Caco-2 (cell line): Measurements from ENCODE around the gene DNAJA3. TPM values are rescaled to one million over a fixed set of nuclear protein-coding genes. Genes with fewer than 3 reads are reported as not detected.

Source experiments
- BruUV-seq: library from RNA; stranded (reverse); fragments of 400-500 nt; replicated peaks from 2 replicates; lab custom pipeline; 2021; lab: Mats Ljungman, UMichigan
- CTCF ChIA-PET: fragments of 300-600 bp; sonication (Branson Sonifier 250); formaldehyde crosslinking; loops from one replicate; lab custom pipeline; 2022; ENCODE audit warnings: antibody characterized with exemption; lab: Charles Lee
- POLR2A ChIA-PET: fragments of 300-600 bp; sonication (Branson Sonifier 250); formaldehyde crosslinking; loops from one replicate; lab custom pipeline; 2022; ENCODE audit warnings: antibody characterized with exemption; lab: Charles Lee
- DNase-seq, 2 experiments: peaks; one replicate each; pipeline versions ENCODE4 v3.0.0 to v3.0.0-alpha.2; 2020 to 2022
- H3K27me3 ChIP-seq: replicated peaks from 2 replicates; pipeline ENCODE4 v1.6.0; 2011; ENCODE audit warnings: low read length; ENCODE audit not compliant: control insufficient read depth, insufficient read depth
- H3K36me3 ChIP-seq: 2 replicates; pipeline ENCODE4 v1.5.1; 2011; ENCODE audit warnings: low read length; ENCODE audit not compliant: control insufficient read depth, insufficient read depth
- H3K4me1 ChIP-seq: fragments of 250-450 bp; sonication (Bioruptor Pico); 2 replicates; pipeline ENCODE4 v1.5.1; 2020; ENCODE audit warnings: mild to moderate bottlenecking
- H3K4me3 ChIP-seq: 2 replicates; pipeline ENCODE4 v1.5.1; 2011; ENCODE audit warnings: low read depth, mild to moderate bottlenecking, control low read depth, low read length
- H3K9me3 ChIP-seq: fragments of 250-450 bp; sonication (Bioruptor Pico); 2 replicates; pipeline ENCODE4 v1.5.1; 2020; ENCODE audit warnings: mild to moderate bottlenecking, moderate library complexity
- H3K27ac Mint-ChIP-seq: one replicate; pipeline ENCODE4 v1.8.0; 2022; ENCODE audit warnings: mixed read lengths; ENCODE audit not compliant: unreplicated experiment
- H3K27me3 Mint-ChIP-seq: one replicate; pipeline ENCODE4 v1.8.0; 2022; ENCODE audit warnings: mixed read lengths; ENCODE audit not compliant: insufficient read depth, unreplicated experiment
- H3K36me3 Mint-ChIP-seq: one replicate; pipeline ENCODE4 v1.8.0; 2022; ENCODE audit warnings: mild to moderate bottlenecking, mixed read lengths; ENCODE audit not compliant: insufficient read depth, unreplicated experiment
- H3K4me1 Mint-ChIP-seq: one replicate; pipeline ENCODE4 v1.8.0; 2022; ENCODE audit warnings: low read depth, mixed read lengths; ENCODE audit not compliant: unreplicated experiment
- H3K4me3 Mint-ChIP-seq: one replicate; pipeline ENCODE4 v1.8.0; 2022; ENCODE audit warnings: mild to moderate bottlenecking, moderate library complexity, mixed read lengths; ENCODE audit not compliant: unreplicated experiment
- H3K9me3 Mint-ChIP-seq: one replicate; pipeline ENCODE4 v1.8.0; 2022; ENCODE audit warnings: mixed read lengths; ENCODE audit not compliant: unreplicated experiment
- CTCF ChIP-seq, 2 experiments: fragments of 200-600 bp in 1 of 2; IDR thresholded peaks; 1 replicate in 1 of 2; 2 replicates in 1 of 2; pipeline versions ENCODE4 v1.5.1 to v1.8.0; 2011 to 2022; ENCODE audit warnings: antibody characterized with exemption in 1 of 2, control low read depth in 1 of 2, inconsistent platforms in 1 of 2, low read depth in 1 of 2, low read length in 1 of 2, mild to moderate bottlenecking in 1 of 2, moderate library complexity in 1 of 2; ENCODE audit not compliant: insufficient read depth in 1 of 2, severe bottlenecking in 1 of 2, unreplicated experiment in 1 of 2
- intact Hi-C: fragments of 100-400 bp; cut with micrococcal nuclease; formaldehyde crosslinking; loops from one replicate; pipeline ENCODE4 v1.10.0; 2022; ENCODE audit not compliant: unreplicated experiment
- total RNA-seq: library from RNA; stranded (reverse); gene quantifications from 2 replicates; pipeline ENCODE4 v1.2.3, GENCODE V29; 2022

DNAJA3 gene
- total RNA-seq, 1 experiment from 2014 or later, result 77.1 TPM

GRCh38 chr16:4383591-4384444 is 41.9 kb upstream of the DNAJA3 start:
- DNase-seq, result no peak
- no peaks in the 10 kb centered on the region for H3K9me3 Mint-ChIP-seq
- TF ChIP-seq CTCF (IDR thresholded peaks at IDR 0.05; ENCODE audit: insufficient read depth in 1 of 2, low read depth in 1 of 2, low read length in 1 of 2, severe bottlenecking in 1 of 2, unreplicated experiment in 1 of 2), result no peak
- H3K36me3 Mint-ChIP-seq, result peaks cover 14% of the 10 kb centered on the region
- no peaks in the 10 kb centered on the region for H3K27me3 Mint-ChIP-seq
- ChIA-PET POLR2A (no interaction called here), CTCF (no interaction called here)
- no peaks in the 10 kb centered on the region for H3K4me1 Mint-ChIP-seq
- Histone ChIP-seq H3K9me3 (no peaks in the 10 kb centered on the region), H3K27me3 (no peaks in the 10 kb centered on the region), H3K36me3 (no peaks in the 10 kb centered on the region), H3K4me3 (no peak overlapping the region), H3K4me1 (peaks cover 11% of the 10 kb centered on the region)
- intact Hi-C loops, result no loop called here
- H3K4me3 Mint-ChIP-seq, result no peak overlapping the region
- no TSS peak for BruUV-seq
- no peak overlapping the region for H3K27ac Mint-ChIP-seq

GRCh38 chr16:4384509-4384942 is 41.1 kb upstream of the DNAJA3 start:
- intact Hi-C loops, result no loop called here
- H3K36me3 Mint-ChIP-seq, result peaks cover 14% of the 10 kb centered on the region
- no peaks in the 10 kb centered on the region for H3K36me3 ChIP-seq

More at GRCh38 chr16:4384509-4384942, 41.1 kb upstream of the DNAJA3 start:
- Histone ChIP-seq H3K4me3 (no peak overlapping the region), H3K4me1 (peaks cover 13% of the 10 kb centered on the region), H3K9me3 (no peaks in the 10 kb centered on the region), H3K27me3 (no peaks in the 10 kb centered on the region)
- POLR2A ChIA-PET, result no interaction called here
- H3K27ac Mint-ChIP-seq, result no peak overlapping the region
- no peak overlapping the region for H3K4me3 Mint-ChIP-seq
- no peak for TF ChIP-seq CTCF (IDR thresholded peaks at IDR 0.05; ENCODE audit: insufficient read depth in 1 of 2, low read depth in 1 of 2, low read length in 1 of 2, severe bottlenecking in 1 of 2, unreplicated experiment in 1 of 2)
- no TSS peak for BruUV-seq
- no peaks in the 10 kb centered on the region for H3K27me3 Mint-ChIP-seq
- no peaks in the 10 kb centered on the region for H3K9me3 Mint-ChIP-seq
- CTCF ChIA-PET, result no interaction called here
- no peak for DNase-seq
- H3K4me1 Mint-ChIP-seq, result no peaks in the 10 kb centered on the region
